HL-60 (cell line): ENCODE results near the gene MRPL42.

Experiments used
- DNase-seq, 2 experiments: peaks; one replicate each; pipeline ENCODE4 v3.0.0-alpha.2; 2010 to 2020; ENCODE audit warnings: low read depth in 1 of 2, low spot score in 1 of 2
- H3K27ac ChIP-seq: fragments of 250-450 bp; sonication (Bioruptor Pico); replicated peaks from 2 replicates; pipeline ENCODE4 v1.5.1; 2020; ENCODE audit warnings: mild to moderate bottlenecking, moderate library complexity
- H3K27me3 ChIP-seq: fragments of 250-450 bp; sonication (Bioruptor Pico); 2 replicates; pipeline ENCODE4 v1.5.1; 2021; ENCODE audit warnings: mild to moderate bottlenecking, moderate library complexity; ENCODE audit not compliant: insufficient read depth, poor library complexity, severe bottlenecking
- H3K4me3 ChIP-seq: replicated peaks from 2 replicates; pipeline ENCODE4 v1.5.1; 2011; ENCODE audit warnings: mild to moderate bottlenecking, control low read depth, low read length; ENCODE audit not compliant: insufficient read depth
- CTCF ChIP-seq: IDR thresholded peaks from one replicate; pipeline ENCODE4 v1.5.1; 2011; ENCODE audit warnings: low read length, control low read depth, inconsistent platforms; ENCODE audit not compliant: insufficient read depth
- GABPA ChIP-seq: IDR thresholded peaks from 2 replicates; pipeline ENCODE4 v1.6.1; 2012; ENCODE audit warnings: low read depth
- POLR2AphosphoS5 ChIP-seq: IDR thresholded peaks from 2 replicates; pipeline ENCODE4 v1.6.1; 2012; ENCODE audit warnings: low read depth
- REST ChIP-seq: IDR thresholded peaks from 2 replicates; pipeline ENCODE4 v1.6.1; 2012; ENCODE audit warnings: low read depth; ENCODE audit not compliant: insufficient replicate concordance
- SPI1 ChIP-seq: IDR thresholded peaks from 2 replicates; pipeline ENCODE4 v1.6.1; 2012; ENCODE audit warnings: low read depth, mild to moderate bottlenecking, borderline replicate concordance

MRPL42 gene

GRCh38 chr12:93441617-93442410, 25.5 kb upstream of the MRPL42 start, which contains the start of gene UBE2N:
Gene UBE2N (minus strand): TSS chr12:93441947. CDS start chr12:93441884, 63 bp downstream.
- peak; percentile 93 to 96 for DNase-seq
- TF ChIP-seq SPI1, result no peak
- TF ChIP-seq GABPA, result peak; percentile 79
- peak; percentile 83 for TF ChIP-seq POLR2AphosphoS5
- no peak for TF ChIP-seq CTCF
- Histone ChIP-seq H3K27me3 (no peaks in the 10 kb centered on the region), H3K4me3 (peak within 1 kb of the TSS; percentile 89), H3K27ac (peak within 1 kb of the TSS; percentile 93)

GRCh38 chr12:93442411-93443340, 24.6 kb upstream of the MRPL42 start:
- DNase-seq, result no peak
- H3K4me3 ChIP-seq, result peak overlapping the region; percentile 89
- no peaks in the 10 kb centered on the region for H3K27me3 ChIP-seq
- no peak for TF ChIP-seq REST
- H3K27ac ChIP-seq, result peak overlapping the region; percentile 93

- H3K27ac ChIP-seq, result no peak overlapping the region
- H3K27me3 ChIP-seq, result no peaks in the 10 kb centered on the region
- TF ChIP-seq GABPA (no peak), POLR2AphosphoS5 (no peak), REST (no peak), CTCF (no peak), SPI1 (no peak)
- no peak overlapping the region for H3K4me3 ChIP-seq
- DNase-seq, result no peak
These were observed 23.7 kb upstream of the MRPL42 start for GRCh38 chr12:93443576-93443975.
